K562 (cell line): ENCODE measurements around the gene HNRNPD. TPM values are rescaled to one million over a fixed set of nuclear protein-coding genes. Genes with fewer than 3 reads are reported as not detected.

Experiments used
- CHD2 ChIP-seq: IDR thresholded peaks from 2 replicates; pipeline ENCODE4 v1.6.1; 2011; ENCODE audit warnings: low read depth, low read length
- LEF1 ChIP-seq: fragments of 450-650 bp; IDR thresholded peaks from 2 replicates; pipeline ENCODE4 v1.6.1; 2016; ENCODE audit warnings: mild to moderate bottlenecking
- MYNN ChIP-seq, 2 experiments: sonication (generic); formaldehyde crosslinking in 1 of 2; IDR thresholded peaks; 2 replicates each; pipeline versions ENCODE4 v1.5.0 to v1.6.1; 2016 to 2020; ENCODE audit warnings: antibody characterized with exemption in 1 of 2, missing genetic modification reagents in 1 of 2
- NEUROD1 ChIP-seq: fragments of 150-350 bp; IDR thresholded peaks from 2 replicates; pipeline ENCODE4 v1.6.1; 2014; ENCODE audit warnings: borderline replicate concordance, low read length, low read depth; ENCODE audit not compliant: partially characterized antibody
- NFYB ChIP-seq: IDR thresholded peaks from 2 replicates; pipeline ENCODE4 v1.6.1; 2011; ENCODE audit warnings: mild to moderate bottlenecking, moderate library complexity; ENCODE audit not compliant: insufficient read length; ENCODE audit errors: extremely low read depth
- TAF9B ChIP-seq: fragments of 450-650 bp; IDR thresholded peaks from 2 replicates; pipeline ENCODE4 v1.6.1; 2018; ENCODE audit warnings: mild to moderate bottlenecking; ENCODE audit not compliant: partially characterized antibody
- ZNF707 ChIP-seq: fragments of 250-450 bp; sonication (Bioruptor Pico); conservative IDR thresholded peaks from 2 replicates; pipeline ENCODE4 v1.8.0; 2022; ENCODE audit warnings: inconsistent platforms, mild to moderate bottlenecking, moderate library complexity
- ZZZ3 ChIP-seq: fragments of 450-650 bp; IDR thresholded peaks from 2 replicates; pipeline ENCODE4 v1.6.1; 2016; ENCODE audit warnings: antibody characterized with exemption, mild to moderate bottlenecking, moderate library complexity
- polyA plus RNA-seq, 8 experiments: library from polyadenylated mRNA; depleted of rRNA in 4 of 8; stranded (reverse) in 5 of 8; unstranded in 3 of 8; fragments of >200 nt; fragmentation: Nextera tagmentation in 2 of 8; fragmentation: Illumina TruSeq in 1 of 8; extraction: Ambion mirVana in 2 of 8; extraction: Trizol in 1 of 8; gene quantifications; 2 replicates each; pipeline versions ENCODE4 v1.2.1 to v1.2.3, GENCODE V29; 2011 to 2014; ENCODE audit warnings: inconsistent platforms in 1 of 8, missing spikeins in 1 of 8
- total RNA-seq, 7 experiments: library from RNA; depleted of rRNA in 6 of 7; stranded (reverse); fragments of >200 nt in 6 of 7; fragmentation: Illumina TruSeq in 2 of 7; extraction: Trizol in 2 of 7; gene quantifications; 2 replicates each; pipeline versions ENCODE4 v1.2.1 to v1.2.3, GENCODE V29; 2011 to 2021; ENCODE audit warnings: low replicate concordance in 1 of 7
- TF ChIP-seq, protein P1 (sequence below): fragments of 450-650 bp; IDR thresholded peaks from 2 replicates; pipeline ENCODE4 v1.6.1; 2018; ENCODE audit not compliant: partially characterized antibody
- TF ChIP-seq, protein P2 (sequence below): fragments of 450-650 bp; IDR thresholded peaks from 2 replicates; pipeline ENCODE4 v1.6.1; 2016; ENCODE audit warnings: missing biosample characterization, missing genetic modification characterization
- TF ChIP-seq, protein P3 (sequence below): IDR thresholded peaks from 2 replicates; pipeline ENCODE4 v1.6.1; 2014; ENCODE audit warnings: antibody characterized with exemption
- TF ChIP-seq, protein P4 (sequence below): fragments of 250-450 bp; sonication (Bioruptor Pico); IDR thresholded peaks from 2 replicates; pipeline ENCODE4 v1.8.0; 2021; ENCODE audit warnings: mild to moderate bottlenecking, moderate library complexity
- TF ChIP-seq, protein P5 (sequence below): sonication (generic); formaldehyde crosslinking; IDR thresholded peaks from 2 replicates; pipeline ENCODE4 v1.5.0; 2020; ENCODE audit warnings: missing genetic modification reagents
- TF ChIP-seq, protein P6 (sequence below): fragments of 250-450 bp; sonication (Bioruptor Pico); IDR thresholded peaks from 2 replicates; pipeline ENCODE4 v1.4.0; 2020; ENCODE audit warnings: mild to moderate bottlenecking, moderate library complexity

Gene HNRNPD
- total and polyA plus RNA-seq, 9 of the 15 experiments (the other 6 are each of a cell fraction or from before 2014, with no cell fraction given): 92.4 to 955 (median 160) TPM

DNA sequence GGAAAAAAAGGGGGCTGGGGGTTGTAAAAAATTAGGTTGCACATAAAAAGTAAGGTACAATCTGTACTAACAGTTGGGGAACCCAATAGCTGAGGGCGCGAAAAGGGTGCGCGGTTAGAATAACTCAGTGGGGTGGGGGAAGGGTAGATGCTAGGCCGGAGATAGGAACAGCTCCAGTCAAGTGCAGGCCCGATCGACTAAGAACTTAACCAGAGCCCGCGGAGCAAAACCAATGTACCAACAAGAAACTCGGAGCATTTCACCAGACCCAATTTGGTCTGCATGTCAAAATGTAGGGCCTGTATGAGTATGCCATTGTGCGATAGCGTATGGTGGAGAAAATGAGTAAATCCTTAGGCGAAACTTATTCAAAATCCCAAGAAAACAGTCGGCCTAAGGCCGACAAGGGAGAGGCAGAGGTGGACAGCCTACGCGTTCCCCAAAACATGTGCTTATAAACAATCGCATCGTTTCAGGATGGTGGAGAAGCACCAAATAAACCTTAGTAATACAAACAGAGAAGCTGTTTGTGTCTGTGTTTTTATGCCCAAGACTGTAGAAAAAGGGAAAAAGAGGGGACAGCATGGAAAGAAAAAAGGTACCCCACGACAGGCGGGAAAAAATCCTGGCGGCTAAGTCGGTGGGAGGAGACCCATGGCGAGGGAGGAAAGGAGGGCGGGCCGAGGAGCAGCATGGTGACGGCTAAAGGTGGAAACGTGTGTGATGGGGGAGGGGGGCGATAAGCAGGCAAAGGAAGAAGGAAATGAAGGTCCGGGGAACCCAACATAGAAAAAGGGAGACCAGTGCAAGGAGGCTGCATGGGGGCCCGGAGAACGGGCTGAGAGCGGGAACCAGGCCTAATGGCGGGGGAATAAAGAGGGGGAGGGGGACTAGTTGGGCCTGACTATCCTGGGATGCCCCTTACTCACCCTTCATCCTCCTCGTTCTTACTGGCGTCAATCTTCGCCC, 990 bp downstream of the HNRNPD start (continued):
- TF ChIP-seq NFYB (no peak), NEUROD1 (no peak), TAF9B (peak; percentile 31), MYNN (IDR thresholded peaks at IDR 0.05) (no peak), MYNN (CRISPR knock-in tag; IDR thresholded peaks at IDR 0.05) (no peak), ZZZ3 (0 out of 2 replicates have a peak, but pooled peaks have one; percentile 44), CHD2 (peak; percentile 70), LEF1 (peak; percentile 34; the same call in 1 of the 2 replicates), ZNF707 (no peak)
- TF ChIP-seq, protein P1, sequence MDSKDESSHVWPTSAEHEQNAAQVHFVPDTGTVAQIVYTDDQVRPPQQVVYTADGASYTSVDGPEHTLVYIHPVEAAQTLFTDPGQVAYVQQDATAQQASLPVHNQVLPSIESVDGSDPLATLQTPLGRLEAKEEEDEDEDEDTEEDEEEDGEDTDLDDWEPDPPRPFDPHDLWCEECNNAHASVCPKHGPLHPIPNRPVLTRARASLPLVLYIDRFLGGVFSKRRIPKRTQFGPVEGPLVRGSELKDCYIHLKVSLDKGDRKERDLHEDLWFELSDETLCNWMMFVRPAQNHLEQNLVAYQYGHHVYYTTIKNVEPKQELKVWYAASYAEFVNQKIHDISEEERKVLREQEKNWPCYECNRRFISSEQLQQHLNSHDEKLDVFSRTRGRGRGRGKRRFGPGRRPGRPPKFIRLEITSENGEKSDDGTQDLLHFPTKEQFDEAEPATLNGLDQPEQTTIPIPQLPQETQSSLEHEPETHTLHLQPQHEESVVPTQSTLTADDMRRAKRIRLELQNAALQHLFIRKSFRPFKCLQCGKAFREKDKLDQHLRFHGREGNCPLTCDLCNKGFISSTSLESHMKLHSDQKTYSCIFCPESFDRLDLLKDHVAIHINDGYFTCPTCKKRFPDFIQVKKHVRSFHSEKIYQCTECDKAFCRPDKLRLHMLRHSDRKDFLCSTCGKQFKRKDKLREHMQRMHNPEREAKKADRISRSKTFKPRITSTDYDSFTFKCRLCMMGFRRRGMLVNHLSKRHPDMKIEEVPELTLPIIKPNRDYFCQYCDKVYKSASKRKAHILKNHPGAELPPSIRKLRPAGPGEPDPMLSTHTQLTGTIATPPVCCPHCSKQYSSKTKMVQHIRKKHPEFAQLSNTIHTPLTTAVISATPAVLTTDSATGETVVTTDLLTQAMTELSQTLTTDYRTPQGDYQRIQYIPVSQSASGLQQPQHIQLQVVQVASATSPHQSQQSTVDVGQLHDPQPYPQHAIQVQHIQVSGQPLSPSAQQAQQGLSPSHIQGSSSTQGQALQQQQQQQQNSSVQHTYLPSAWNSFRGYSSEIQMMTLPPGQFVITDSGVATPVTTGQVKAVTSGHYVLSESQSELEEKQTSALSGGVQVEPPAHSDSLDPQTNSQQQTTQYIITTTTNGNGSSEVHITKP: peak; percentile 81
- TF ChIP-seq, protein P2, sequence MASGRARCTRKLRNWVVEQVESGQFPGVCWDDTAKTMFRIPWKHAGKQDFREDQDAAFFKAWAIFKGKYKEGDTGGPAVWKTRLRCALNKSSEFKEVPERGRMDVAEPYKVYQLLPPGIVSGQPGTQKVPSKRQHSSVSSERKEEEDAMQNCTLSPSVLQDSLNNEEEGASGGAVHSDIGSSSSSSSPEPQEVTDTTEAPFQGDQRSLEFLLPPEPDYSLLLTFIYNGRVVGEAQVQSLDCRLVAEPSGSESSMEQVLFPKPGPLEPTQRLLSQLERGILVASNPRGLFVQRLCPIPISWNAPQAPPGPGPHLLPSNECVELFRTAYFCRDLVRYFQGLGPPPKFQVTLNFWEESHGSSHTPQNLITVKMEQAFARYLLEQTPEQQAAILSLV (tag): no peak
- TF ChIP-seq, protein P3, sequence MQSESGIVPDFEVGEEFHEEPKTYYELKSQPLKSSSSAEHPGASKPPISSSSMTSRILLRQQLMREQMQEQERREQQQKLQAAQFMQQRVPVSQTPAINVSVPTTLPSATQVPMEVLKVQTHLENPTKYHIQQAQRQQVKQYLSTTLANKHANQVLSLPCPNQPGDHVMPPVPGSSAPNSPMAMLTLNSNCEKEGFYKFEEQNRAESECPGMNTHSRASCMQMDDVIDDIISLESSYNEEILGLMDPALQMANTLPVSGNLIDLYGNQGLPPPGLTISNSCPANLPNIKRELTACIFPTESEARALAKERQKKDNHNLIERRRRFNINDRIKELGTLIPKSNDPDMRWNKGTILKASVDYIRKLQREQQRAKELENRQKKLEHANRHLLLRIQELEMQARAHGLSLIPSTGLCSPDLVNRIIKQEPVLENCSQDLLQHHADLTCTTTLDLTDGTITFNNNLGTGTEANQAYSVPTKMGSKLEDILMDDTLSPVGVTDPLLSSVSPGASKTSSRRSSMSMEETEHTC: no peak
- TF ChIP-seq, protein P4, sequence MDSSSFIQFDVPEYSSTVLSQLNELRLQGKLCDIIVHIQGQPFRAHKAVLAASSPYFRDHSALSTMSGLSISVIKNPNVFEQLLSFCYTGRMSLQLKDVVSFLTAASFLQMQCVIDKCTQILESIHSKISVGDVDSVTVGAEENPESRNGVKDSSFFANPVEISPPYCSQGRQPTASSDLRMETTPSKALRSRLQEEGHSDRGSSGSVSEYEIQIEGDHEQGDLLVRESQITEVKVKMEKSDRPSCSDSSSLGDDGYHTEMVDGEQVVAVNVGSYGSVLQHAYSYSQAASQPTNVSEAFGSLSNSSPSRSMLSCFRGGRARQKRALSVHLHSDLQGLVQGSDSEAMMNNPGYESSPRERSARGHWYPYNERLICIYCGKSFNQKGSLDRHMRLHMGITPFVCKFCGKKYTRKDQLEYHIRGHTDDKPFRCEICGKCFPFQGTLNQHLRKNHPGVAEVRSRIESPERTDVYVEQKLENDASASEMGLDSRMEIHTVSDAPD (CRISPR knock-in tag): no peak
- TF ChIP-seq, protein P5, sequence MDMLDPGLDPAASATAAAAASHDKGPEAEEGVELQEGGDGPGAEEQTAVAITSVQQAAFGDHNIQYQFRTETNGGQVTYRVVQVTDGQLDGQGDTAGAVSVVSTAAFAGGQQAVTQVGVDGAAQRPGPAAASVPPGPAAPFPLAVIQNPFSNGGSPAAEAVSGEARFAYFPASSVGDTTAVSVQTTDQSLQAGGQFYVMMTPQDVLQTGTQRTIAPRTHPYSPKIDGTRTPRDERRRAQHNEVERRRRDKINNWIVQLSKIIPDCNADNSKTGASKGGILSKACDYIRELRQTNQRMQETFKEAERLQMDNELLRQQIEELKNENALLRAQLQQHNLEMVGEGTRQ (CRISPR knock-in tag): no peak
- TF ChIP-seq, protein P6, sequence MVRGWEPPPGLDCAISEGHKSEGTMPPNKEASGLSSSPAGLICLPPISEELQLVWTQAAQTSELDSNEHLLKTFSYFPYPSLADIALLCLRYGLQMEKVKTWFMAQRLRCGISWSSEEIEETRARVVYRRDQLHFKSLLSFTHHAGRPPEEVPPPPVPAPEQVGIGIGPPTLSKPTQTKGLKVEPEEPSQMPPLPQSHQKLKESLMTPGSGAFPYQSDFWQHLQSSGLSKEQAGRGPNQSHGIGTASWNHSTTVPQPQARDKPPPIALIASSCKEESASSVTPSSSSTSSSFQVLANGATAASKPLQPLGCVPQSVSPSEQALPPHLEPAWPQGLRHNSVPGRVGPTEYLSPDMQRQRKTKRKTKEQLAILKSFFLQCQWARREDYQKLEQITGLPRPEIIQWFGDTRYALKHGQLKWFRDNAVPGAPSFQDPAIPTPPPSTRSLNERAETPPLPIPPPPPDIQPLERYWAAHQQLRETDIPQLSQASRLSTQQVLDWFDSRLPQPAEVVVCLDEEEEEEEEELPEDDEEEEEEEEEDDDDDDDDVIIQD (CRISPR knock-in tag): no peak
